IPS-18c (cell line): ENCODE measurements around the gene KMT2C.

Experiments
- H3K4me3 ChIP-seq: 2 replicates; pipeline ENCODE4 v1.7.0; 2013; ENCODE audit warnings: low read depth, mild to moderate bottlenecking, low read length, moderate library complexity; ENCODE audit not compliant: insufficient read depth
- H3K9me3 ChIP-seq: one replicate; pipeline ENCODE4 v1.6.1; 2013; ENCODE audit warnings: mild to moderate bottlenecking, low read length, moderate library complexity; ENCODE audit not compliant: control insufficient read depth, insufficient read depth

KMT2C gene

GRCh38 chr7:152351168-152351567 lies 84.6 kb downstream of the KMT2C start:
- peaks cover 3% of the 10 kb centered on the region for H3K9me3 ChIP-seq
- H3K4me3 ChIP-seq: no peak overlapping the region

- Histone ChIP-seq H3K4me3 (no peak overlapping the region), H3K9me3 (peaks cover 3% of the 10 kb centered on the region)
These were observed 87.9 kb downstream of the KMT2C start for GRCh38 chr7:152347888-152348287.

GRCh38 chr7:152344253-152344652 lies 91.5 kb downstream of the KMT2C start:
- H3K4me3 ChIP-seq: no peak overlapping the region

GRCh38 chr7:152342796-152343195 lies 93.0 kb downstream of the KMT2C start:
- Histone ChIP-seq H3K4me3 (no peak overlapping the region), H3K9me3 (no peaks in the 10 kb centered on the region)

More at GRCh38 chr7:152344253-152344652, 91.5 kb downstream of the KMT2C start:
- H3K9me3 ChIP-seq: peaks cover 3% of the 10 kb centered on the region

GRCh38 chr7:152341914-152342236 lies 93.9 kb downstream of the KMT2C start:
- Histone ChIP-seq H3K9me3 (no peaks in the 10 kb centered on the region), H3K4me3 (no peak overlapping the region)

- no peak overlapping the region for H3K4me3 ChIP-seq
- no peaks in the 10 kb centered on the region for H3K9me3 ChIP-seq
These were observed 94.5 kb downstream of the KMT2C start for GRCh38 chr7:152341039-152341913.

GRCh38 chr7:152340161-152340560 lies 95.6 kb downstream of the KMT2C start:
- no peak overlapping the region for H3K4me3 ChIP-seq
- no peaks in the 10 kb centered on the region for H3K9me3 ChIP-seq

GRCh38 chr7:152338561-152338960 lies 97.2 kb downstream of the KMT2C start:
- Histone ChIP-seq H3K9me3 (no peaks in the 10 kb centered on the region), H3K4me3 (no peak overlapping the region)

GRCh38 chr7:152336754-152337368 lies 98.9 kb downstream of the KMT2C start:
- no peaks in the 10 kb centered on the region for H3K9me3 ChIP-seq
- H3K4me3 ChIP-seq: no peak overlapping the region

- no peak overlapping the region for H3K4me3 ChIP-seq
- H3K9me3 ChIP-seq: no peaks in the 10 kb centered on the region
These were observed 99.8 kb downstream of the KMT2C start for GRCh38 chr7:152335900-152336571.

- Histone ChIP-seq H3K9me3 (no peaks in the 10 kb centered on the region), H3K4me3 (no peak overlapping the region)
These were observed 102.7 kb downstream of the KMT2C start for GRCh38 chr7:152333134-152333533.

- no peaks in the 10 kb centered on the region for H3K9me3 ChIP-seq
- no peak overlapping the region for H3K4me3 ChIP-seq
These were observed 105.0 kb downstream of the KMT2C start for GRCh38 chr7:152330827-152331226.

GRCh38 chr7:152329469-152329868 lies 106.3 kb downstream of the KMT2C start:
- H3K9me3 ChIP-seq: no peaks in the 10 kb centered on the region
- H3K4me3 ChIP-seq: no peak overlapping the region

GRCh38 chr7:152328234-152328633 lies 107.6 kb downstream of the KMT2C start:
- Histone ChIP-seq H3K9me3 (no peaks in the 10 kb centered on the region), H3K4me3 (no peak overlapping the region)

- H3K9me3 ChIP-seq: no peaks in the 10 kb centered on the region
- no peak overlapping the region for H3K4me3 ChIP-seq
These were observed 120.0 kb downstream of the KMT2C start for GRCh38 chr7:152315845-152316244.

GRCh38 chr7:152313831-152314604 lies 121.8 kb downstream of the KMT2C start:
- H3K4me3 ChIP-seq: no peak overlapping the region

GRCh38 chr7:152313217-152313616 lies 122.6 kb downstream of the KMT2C start:
- no peak overlapping the region for H3K4me3 ChIP-seq

More at GRCh38 chr7:152313831-152314604, 121.8 kb downstream of the KMT2C start:
- no peaks in the 10 kb centered on the region for H3K9me3 ChIP-seq

More at GRCh38 chr7:152313217-152313616, 122.6 kb downstream of the KMT2C start:
- H3K9me3 ChIP-seq: no peaks in the 10 kb centered on the region
